HG03520 (cell line): ENCODE data around the gene CRTC2.

Source experiments
- ATAC-seq: cut with Tn5 transposase; IDR thresholded peaks from one replicate; pipeline ENCODE4 v1.9.1; 2021; ENCODE audit warnings: mild to moderate bottlenecking, moderate library complexity; ENCODE audit not compliant: unreplicated experiment

CRTC2 gene

GRCh38 chr1:153946622-153947241, 11.7 kb downstream of the CRTC2 start, which contains the start of gene DENND4B:
TSS of gene DENND4B (minus strand) at chr1:153946718. CDS start at chr1:153944374, 2,344 bp downstream.
- peak; percentile 48 for ATAC-seq

- ATAC-seq = peak; percentile 66
These were observed 12.4 kb downstream of the CRTC2 start for GRCh38 chr1:153945795-153946621.

- ATAC-seq = no peak
These were observed 13.1 kb downstream of the CRTC2 start for GRCh38 chr1:153945131-153945794.

- ATAC-seq = no peak
These were observed 13.6 kb downstream of the CRTC2 start for GRCh38 chr1:153944827-153945117.

GRCh38 chr1:153944005-153944826, 14.2 kb downstream of the CRTC2 start:
- no peak for ATAC-seq

GRCh38 chr1:153942766-153943549, 15.5 kb downstream of the CRTC2 start:
- no peak for ATAC-seq

GRCh38 chr1:153941826-153942725, 16.3 kb downstream of the CRTC2 start:
- no peak for ATAC-seq

- no peak for ATAC-seq
These were observed 17.7 kb downstream of the CRTC2 start for GRCh38 chr1:153940756-153941155.

- no peak for ATAC-seq
These were observed 18.9 kb downstream of the CRTC2 start for GRCh38 chr1:153939476-153939875.

GRCh38 chr1:153938996-153939395, 19.4 kb downstream of the CRTC2 start:
- ATAC-seq = no peak

GRCh38 chr1:153937331-153937730, 21.1 kb downstream of the CRTC2 start:
- no peak for ATAC-seq

- no peak for ATAC-seq
These were observed 22.2 kb downstream of the CRTC2 start for GRCh38 chr1:153936011-153936802.

- ATAC-seq = no peak
These were observed 23.7 kb downstream of the CRTC2 start for GRCh38 chr1:153934746-153935145.

- ATAC-seq = no peak
These were observed 24.5 kb downstream of the CRTC2 start for GRCh38 chr1:153933955-153934354.

- ATAC-seq = no peak
These were observed 25.0 kb downstream of the CRTC2 start for GRCh38 chr1:153933430-153933829.

GRCh38 chr1:153932156-153933131, 26.0 kb downstream of the CRTC2 start:
- ATAC-seq = no peak
